HG03521 (cell line): ENCODE data around the gene RPLP1.

Experiments used
- ATAC-seq: cut with Tn5 transposase; IDR thresholded peaks from one replicate; pipeline ENCODE4 v1.9.1; 2021; ENCODE audit warnings: mild to moderate bottlenecking, moderate library complexity; ENCODE audit not compliant: unreplicated experiment

Gene RPLP1

GRCh38 chr15:69468241-69469121 is 15.9 kb downstream of the RPLP1 start:
- peak; percentile 76 for ATAC-seq

GRCh38 chr15:69469467-69470201 is 17.0 kb downstream of the RPLP1 start:
- ATAC-seq, result no peak

- ATAC-seq, result no peak
Observed at GRCh38 chr15:69472046-69472445, 19.4 kb downstream of the RPLP1 start.

GRCh38 chr15:69472562-69472961 is 19.9 kb downstream of the RPLP1 start:
- ATAC-seq, result no peak

GRCh38 chr15:69474291-69474690 is 21.7 kb downstream of the RPLP1 start:
- ATAC-seq, result no peak

GRCh38 chr15:69474846-69475455 is 22.3 kb downstream of the RPLP1 start:
- ATAC-seq, result no peak

- ATAC-seq, result no peak
Observed at GRCh38 chr15:69475769-69476358, 23.2 kb downstream of the RPLP1 start.

GRCh38 chr15:69476704-69477473 is 24.3 kb downstream of the RPLP1 start:
- no peak for ATAC-seq

- no peak for ATAC-seq
Observed at GRCh38 chr15:69478259-69478781, 25.7 kb downstream of the RPLP1 start.

GRCh38 chr15:69479081-69479480 is 26.5 kb downstream of the RPLP1 start:
- ATAC-seq, result no peak

GRCh38 chr15:69479971-69480370 is 27.4 kb downstream of the RPLP1 start:
- ATAC-seq, result no peak

GRCh38 chr15:69480932-69481331 is 28.3 kb downstream of the RPLP1 start:
- no peak for ATAC-seq

GRCh38 chr15:69482686-69483256 is 30.2 kb downstream of the RPLP1 start:
- ATAC-seq, result no peak

- ATAC-seq, result no peak
Observed at GRCh38 chr15:69484837-69485236, 32.2 kb downstream of the RPLP1 start.

- ATAC-seq, result no peak
Observed at GRCh38 chr15:69486481-69487110, 34.0 kb downstream of the RPLP1 start.

- ATAC-seq, result no peak
Observed at GRCh38 chr15:69489073-69489571, 36.5 kb downstream of the RPLP1 start.

GRCh38 chr15:69490356-69491037 is 37.9 kb downstream of the RPLP1 start:
- ATAC-seq, result no peak

- ATAC-seq, result no peak
Observed at GRCh38 chr15:69491038-69491505, 38.5 kb downstream of the RPLP1 start.

- no peak for ATAC-seq
Observed at GRCh38 chr15:69493406-69493805, 40.8 kb downstream of the RPLP1 start.
